IMR-90 (cell line): ENCODE measurements around the gene GAPVD1.

Experiments
- BHLHE40 ChIP-seq: fragments of 150-350 bp; IDR thresholded peaks from 2 replicates; pipeline ENCODE4 v1.6.1; 2016; ENCODE audit warnings: mild to moderate bottlenecking, low read depth, low read length
- CEBPB ChIP-seq: IDR thresholded peaks from 2 replicates; pipeline ENCODE4 v1.6.1; 2012; ENCODE audit warnings: low read depth, low read length, improper control_type of control experiment
- MAFK ChIP-seq: IDR thresholded peaks from 2 replicates; pipeline ENCODE4 v1.6.1; 2012; ENCODE audit warnings: low read depth, low read length, improper control_type of control experiment
- MAZ ChIP-seq: IDR thresholded peaks from 2 replicates; pipeline ENCODE4 v1.6.1; 2012; ENCODE audit warnings: low read depth, mild to moderate bottlenecking, low read length, improper control_type of control experiment, moderate library complexity, borderline replicate concordance
- POLR2A ChIP-seq: IDR thresholded peaks from 2 replicates; pipeline ENCODE4 v1.6.1; 2012; ENCODE audit warnings: mild to moderate bottlenecking, low read depth, low read length
- RAD21 ChIP-seq: IDR thresholded peaks from 2 replicates; pipeline ENCODE4 v1.6.1; 2012; ENCODE audit warnings: low read length, improper control_type of control experiment
- RCOR1 ChIP-seq: IDR thresholded peaks from 2 replicates; pipeline ENCODE4 v1.6.1; 2012; ENCODE audit warnings: mild to moderate bottlenecking, low read length, improper control_type of control experiment; ENCODE audit not compliant: insufficient replicate concordance
- RFX5 ChIP-seq: IDR thresholded peaks from 2 replicates; pipeline ENCODE4 v1.8.0; 2012; ENCODE audit warnings: low read depth, mild to moderate bottlenecking, low read length, moderate library complexity
- SMC3 ChIP-seq: fragments of 150-350 bp; IDR thresholded peaks from 2 replicates; pipeline ENCODE4 v1.6.1; 2016; ENCODE audit warnings: low read depth, mild to moderate bottlenecking, antibody characterized with exemption, low read length, moderate library complexity
- USF2 ChIP-seq: fragments of 150-350 bp; IDR thresholded peaks from 2 replicates; pipeline ENCODE4 v1.6.1; 2017; ENCODE audit warnings: mild to moderate bottlenecking, antibody characterized with exemption, low read length, low read depth
- TF ChIP-seq, protein P1 (sequence below): conservative IDR thresholded peaks from 2 replicates; pipeline ENCODE4 v1.5.1; 2012; ENCODE audit warnings: mild to moderate bottlenecking, low read depth, low read length, improper control_type of control experiment

DNA sequence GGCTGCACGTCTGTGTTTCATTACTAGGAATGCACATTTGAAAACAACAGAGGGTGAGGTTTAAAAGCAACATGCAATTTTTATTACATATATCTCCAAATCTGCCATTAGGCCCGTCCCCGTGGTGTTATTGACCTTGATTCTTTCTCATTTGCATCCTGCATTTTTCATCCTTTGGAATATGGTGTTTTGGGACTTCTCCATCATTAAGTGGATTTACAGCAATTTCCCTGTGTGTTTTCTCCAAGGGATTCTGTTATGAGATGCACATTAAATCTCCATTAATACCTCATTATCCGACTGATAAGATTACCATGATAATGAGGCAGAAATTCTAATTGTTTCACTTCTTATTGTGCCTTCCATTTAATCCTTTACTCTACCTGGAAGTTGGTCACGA, 117.6 kb downstream of the GAPVD1 start:
- TF ChIP-seq, protein P1, sequence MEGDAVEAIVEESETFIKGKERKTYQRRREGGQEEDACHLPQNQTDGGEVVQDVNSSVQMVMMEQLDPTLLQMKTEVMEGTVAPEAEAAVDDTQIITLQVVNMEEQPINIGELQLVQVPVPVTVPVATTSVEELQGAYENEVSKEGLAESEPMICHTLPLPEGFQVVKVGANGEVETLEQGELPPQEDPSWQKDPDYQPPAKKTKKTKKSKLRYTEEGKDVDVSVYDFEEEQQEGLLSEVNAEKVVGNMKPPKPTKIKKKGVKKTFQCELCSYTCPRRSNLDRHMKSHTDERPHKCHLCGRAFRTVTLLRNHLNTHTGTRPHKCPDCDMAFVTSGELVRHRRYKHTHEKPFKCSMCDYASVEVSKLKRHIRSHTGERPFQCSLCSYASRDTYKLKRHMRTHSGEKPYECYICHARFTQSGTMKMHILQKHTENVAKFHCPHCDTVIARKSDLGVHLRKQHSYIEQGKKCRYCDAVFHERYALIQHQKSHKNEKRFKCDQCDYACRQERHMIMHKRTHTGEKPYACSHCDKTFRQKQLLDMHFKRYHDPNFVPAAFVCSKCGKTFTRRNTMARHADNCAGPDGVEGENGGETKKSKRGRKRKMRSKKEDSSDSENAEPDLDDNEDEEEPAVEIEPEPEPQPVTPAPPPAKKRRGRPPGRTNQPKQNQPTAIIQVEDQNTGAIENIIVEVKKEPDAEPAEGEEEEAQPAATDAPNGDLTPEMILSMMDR: no peak
- TF ChIP-seq RFX5 (no peak), USF2 (no peak), POLR2A (no peak), RCOR1 (no peak), CEBPB (no peak), BHLHE40 (no peak), RAD21 (no peak), SMC3 (no peak), MAFK (no peak), MAZ (no peak)
